ENCODE data around the gene MSLN. TPM values are rescaled to one million over a fixed set of nuclear protein-coding genes. Genes with fewer than 3 reads are reported as not detected.

Gene MSLN
- total and polyA plus RNA-seq, 4 experiments from 2014 or later: not detected

DNA sequence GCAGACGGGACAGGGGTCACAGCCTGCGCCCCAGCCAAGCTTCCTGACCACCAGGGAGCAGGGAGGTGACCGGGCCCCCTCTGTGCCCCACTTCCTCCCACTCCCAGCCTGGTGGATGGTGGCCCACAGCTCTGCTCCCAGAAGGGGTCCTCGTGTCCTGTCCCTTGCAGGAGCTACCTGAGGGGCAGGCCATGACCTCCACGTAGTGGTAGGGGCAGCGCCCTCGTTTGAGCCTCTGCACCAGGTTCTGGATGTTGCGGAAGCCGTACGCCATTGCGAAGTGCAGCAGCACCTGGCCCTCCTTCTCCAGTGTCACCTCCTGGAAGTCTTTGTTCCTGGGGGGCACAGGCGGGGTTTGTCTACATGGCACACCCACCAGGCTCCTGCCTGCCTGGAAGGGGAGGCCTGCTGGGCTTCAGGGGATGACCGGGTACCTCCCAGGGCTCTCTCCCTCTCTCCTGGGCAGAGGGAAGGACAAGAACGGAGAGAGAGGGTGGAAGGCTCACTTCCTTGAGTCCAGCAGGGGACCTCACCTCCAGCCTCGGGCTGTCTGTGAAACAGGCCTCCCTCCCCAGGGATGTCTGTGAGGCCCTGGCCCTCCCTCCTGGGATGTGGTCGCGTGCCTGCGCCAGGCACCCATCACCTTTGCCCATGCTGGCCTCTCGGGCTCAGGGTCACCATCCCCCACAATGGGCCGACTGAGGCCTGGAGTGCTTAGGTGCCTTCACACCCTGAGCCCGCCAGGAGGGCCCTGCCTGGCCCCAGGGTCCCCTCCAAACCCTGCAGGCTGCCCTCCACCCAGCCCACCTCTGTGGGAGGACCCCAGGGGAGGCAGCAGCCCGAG is 29.6 kb upstream of the MSLN start:
- H3K36me3 ChIP-seq (ENCODE audit: insufficient read depth, low read length): peaks cover 24% of the 10 kb centered on the region

DNA sequence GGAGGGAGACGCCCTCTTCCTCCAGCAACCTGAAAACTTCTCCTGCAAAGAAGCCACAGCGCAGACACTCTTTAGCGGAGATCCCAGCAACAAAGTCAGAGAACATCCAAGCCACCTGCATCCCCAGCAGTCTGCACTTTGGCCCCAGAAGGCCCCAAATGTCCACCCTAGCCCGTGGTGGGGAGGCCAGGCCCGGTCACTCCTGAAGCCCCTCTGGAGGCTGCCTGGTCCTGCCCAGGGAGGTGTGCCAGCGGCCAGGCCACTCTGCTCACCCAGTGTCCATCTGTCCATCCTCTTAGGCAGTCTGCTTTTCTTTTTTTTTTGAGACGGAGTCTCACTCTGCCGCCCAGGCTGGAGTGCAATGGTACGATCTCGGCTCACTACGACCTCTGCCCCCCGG is 28.2 kb upstream of the MSLN start:
- H3K9me3 ChIP-seq (ENCODE audit: control insufficient read depth in 1 of 2, low read length in 2 of 2): no peaks in the 10 kb centered on the region
- Mint-ChIP-seq H3K27me3 (no peaks in the 10 kb centered on the region), H3K9me3 (no peaks in the 10 kb centered on the region), H3K27ac (no peak overlapping the region), H3K4me1 (peaks cover 0 to 4% (median 0%) of the 10 kb centered on the region in 4 donors), H3K36me3 (peaks cover under 1 to 15% of the 10 kb centered on the region in 2 donors), H3K4me3 (no peak overlapping the region)
- H3K27ac ChIP-seq (ENCODE audit: low read depth, low read length): no peak overlapping the region
- peaks cover 37% of the 10 kb centered on the region for H3K36me3 ChIP-seq (ENCODE audit: insufficient read depth, low read length)
- no peaks in the 10 kb centered on the region for H3K27me3 ChIP-seq (ENCODE audit: insufficient read depth, low read length)
- peaks cover 4% of the 10 kb centered on the region for H3K4me1 ChIP-seq (ENCODE audit: insufficient read depth, low read length)
- POLR2A ChIA-PET (ENCODE audit: partially characterized antibody): interaction anchor here (5.8 kb wide), 1 partner anchor 12 kb away, joined by 32 read pairs; the partner anchor contains the start of gene ANTKMT
- no peak overlapping the region for H3K4me3 ChIP-seq (ENCODE audit: low read length in 2 of 2)
- CTCF ChIA-PET (ENCODE audit: partially characterized antibody): interaction anchor here (1.3 to 2.4 kb wide), 5 partner anchors 10 to 64 kb away, joined by 3 to 14 read pairs (median 4); partner anchors contain the start of genes ANTKMT and RHOT2
- intact Hi-C loops (cut with micrococcal nuclease): no loop called here
- no peak for DNase-seq

More for the DNA sequence above, 29.6 kb upstream of the MSLN start:
- intact Hi-C loops (cut with micrococcal nuclease): no loop called here
- Mint-ChIP-seq H3K4me3 (no peak overlapping the region), H3K27me3 (no peaks in the 10 kb centered on the region), H3K4me1 (peaks cover 0 to 4% (median 0%) of the 10 kb centered on the region in 4 donors), H3K9me3 (no peaks in the 10 kb centered on the region), H3K36me3 (peaks cover 0 to 13% of the 10 kb centered on the region in 2 donors), H3K27ac (no peak overlapping the region)
- Histone ChIP-seq H3K9me3 (ENCODE audit: control insufficient read depth in 1 of 2, low read length in 2 of 2) (no peaks in the 10 kb centered on the region), H3K27ac (ENCODE audit: low read depth, low read length) (no peak overlapping the region), H3K27me3 (ENCODE audit: insufficient read depth, low read length) (no peaks in the 10 kb centered on the region), H3K4me1 (ENCODE audit: insufficient read depth, low read length) (peaks cover 11% of the 10 kb centered on the region), H3K4me3 (ENCODE audit: low read length in 2 of 2) (no peak overlapping the region)
- DNase-seq: no peak
- ChIA-PET POLR2A (ENCODE audit: partially characterized antibody) (interaction anchor here (5.8 to 12.9 kb wide), 2 partner anchors 10 to 38 kb away, joined by 32 to 166 read pairs; partner anchors contain the start of genes ANTKMT and WDR24), CTCF (ENCODE audit: partially characterized antibody) (interaction anchor here (1.2 to 2.4 kb wide), 4 partner anchors 9 to 19 kb away, joined by 3 to 14 read pairs (median 4); partner anchors contain the start of genes ANTKMT and METRN)

DNA sequence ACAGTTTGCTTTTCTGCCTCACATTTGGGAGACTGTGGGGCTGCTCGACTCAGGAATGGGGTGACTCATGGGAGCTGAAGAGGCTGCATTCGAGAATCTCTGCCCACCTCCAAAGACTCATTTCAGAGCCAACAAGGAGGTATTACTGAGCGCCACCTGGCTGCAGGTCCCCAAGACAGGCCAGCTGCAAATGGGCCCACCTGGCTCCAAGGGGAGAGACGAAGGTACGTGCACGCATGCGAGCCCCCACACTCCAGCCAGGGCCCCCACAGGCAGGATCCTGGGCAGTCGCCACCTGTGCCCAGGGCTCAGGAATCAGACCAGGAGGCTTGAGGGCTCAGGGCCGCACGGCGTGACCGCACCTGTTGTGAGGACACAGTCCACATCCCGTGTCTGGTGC is 27.6 kb upstream of the MSLN start:
- Mint-ChIP-seq H3K36me3 (peaks cover 3 to 19% of the 10 kb centered on the region in 2 donors), H3K27me3 (no peaks in the 10 kb centered on the region), H3K9me3 (no peaks in the 10 kb centered on the region), H3K4me1 (peaks cover 0 to 4% (median 0%) of the 10 kb centered on the region in 4 donors), H3K4me3 (no peak overlapping the region), H3K27ac (no peak overlapping the region)
- ChIA-PET CTCF (ENCODE audit: partially characterized antibody) (interaction anchor here (0.7 to 2.4 kb wide), 6 partner anchors 11 to 65 kb away, joined by 3 to 14 read pairs (median 4); partner anchors contain the start of genes ANTKMT and RHOT2), POLR2A (ENCODE audit: partially characterized antibody) (interaction anchor here (5.8 kb wide), 1 partner anchor 12 kb away, joined by 32 read pairs; the partner anchor contains the start of gene ANTKMT)
- H3K36me3 ChIP-seq (ENCODE audit: insufficient read depth, low read length): peaks cover 38% of the 10 kb centered on the region
- intact Hi-C loops (cut with micrococcal nuclease): no loop called here
- no peaks in the 10 kb centered on the region for H3K9me3 ChIP-seq (ENCODE audit: control insufficient read depth in 1 of 2, low read length in 2 of 2)
- no peak overlapping the region for H3K27ac ChIP-seq (ENCODE audit: low read depth, low read length)
- no peak overlapping the region for H3K4me3 ChIP-seq (ENCODE audit: low read length in 2 of 2)
- DNase-seq: no peak
- no peaks in the 10 kb centered on the region for H3K27me3 ChIP-seq (ENCODE audit: insufficient read depth, low read length)
- no peaks in the 10 kb centered on the region for H3K4me1 ChIP-seq (ENCODE audit: insufficient read depth, low read length)

DNA sequence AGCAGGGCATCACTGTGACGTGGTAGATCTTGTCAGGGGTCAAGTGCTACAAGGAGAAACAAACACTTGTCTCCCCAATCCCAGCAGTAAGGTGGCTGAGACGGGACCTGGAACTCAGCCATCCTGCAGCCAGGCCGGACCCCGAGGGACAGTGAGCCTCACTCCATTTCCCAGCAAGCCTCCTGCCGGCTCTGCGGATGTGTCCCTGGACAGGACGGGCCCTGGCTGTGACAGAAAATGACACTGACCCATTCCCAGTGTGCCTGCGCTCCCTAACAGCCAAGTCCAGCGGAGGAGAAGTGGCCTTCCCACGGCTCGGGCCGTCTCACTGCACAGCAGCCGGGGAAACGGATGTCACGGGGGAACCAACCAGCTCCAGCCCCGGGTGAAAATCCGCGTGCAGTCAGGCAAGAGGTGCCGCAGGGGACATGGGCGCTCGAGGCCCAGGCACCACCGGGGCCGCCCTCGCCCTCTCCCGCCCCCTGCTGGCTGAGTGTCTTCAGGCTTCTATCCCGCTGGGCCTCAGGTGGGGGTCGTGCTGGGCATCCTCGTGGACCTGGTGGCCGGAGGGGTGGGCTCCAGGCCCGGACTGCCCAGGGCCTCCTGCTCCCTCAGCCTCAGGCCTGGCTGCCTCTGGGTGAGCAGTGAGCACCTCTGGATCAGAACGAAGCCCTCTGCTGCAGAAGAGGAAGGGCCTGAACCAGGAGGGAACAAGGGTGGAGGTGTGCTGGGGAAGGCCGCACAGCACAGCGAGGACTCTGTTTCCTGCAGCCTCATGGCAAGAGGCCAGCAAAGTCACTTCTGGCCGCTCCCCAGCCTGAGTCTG is 26.9 kb upstream of the MSLN start:
- Histone ChIP-seq H3K4me1 (ENCODE audit: insufficient read depth, low read length) (no peaks in the 10 kb centered on the region), H3K36me3 (ENCODE audit: insufficient read depth, low read length) (peaks cover 38% of the 10 kb centered on the region), H3K27me3 (ENCODE audit: insufficient read depth, low read length) (no peaks in the 10 kb centered on the region), H3K4me3 (ENCODE audit: low read length in 2 of 2) (no peak overlapping the region), H3K9me3 (ENCODE audit: control insufficient read depth in 1 of 2, low read length in 2 of 2) (no peaks in the 10 kb centered on the region), H3K27ac (ENCODE audit: low read depth, low read length) (no peak overlapping the region)
- H3K9me3 Mint-ChIP-seq: no peaks in the 10 kb centered on the region
- H3K27ac Mint-ChIP-seq: no peak overlapping the region
- peaks cover 3 to 21% of the 10 kb centered on the region in 2 donors for H3K36me3 Mint-ChIP-seq
- no peaks in the 10 kb centered on the region for H3K27me3 Mint-ChIP-seq
- no peak overlapping the region for H3K4me3 Mint-ChIP-seq
- H3K4me1 Mint-ChIP-seq: peaks cover 0 to 4% (median 0%) of the 10 kb centered on the region in 4 donors
- ChIA-PET POLR2A (ENCODE audit: partially characterized antibody) (interaction anchor here (5.8 kb wide), 1 partner anchor 13 kb away, joined by 32 read pairs; the partner anchor contains the start of gene ANTKMT), CTCF (ENCODE audit: partially characterized antibody) (interaction anchor here (0.7 to 2.4 kb wide), 5 partner anchors 11 to 65 kb away, joined by 3 to 14 read pairs (median 4); partner anchors contain the start of genes ANTKMT and RHOT2)
- intact Hi-C loops (cut with micrococcal nuclease): no loop called here
- DNase-seq: no peak

DNA sequence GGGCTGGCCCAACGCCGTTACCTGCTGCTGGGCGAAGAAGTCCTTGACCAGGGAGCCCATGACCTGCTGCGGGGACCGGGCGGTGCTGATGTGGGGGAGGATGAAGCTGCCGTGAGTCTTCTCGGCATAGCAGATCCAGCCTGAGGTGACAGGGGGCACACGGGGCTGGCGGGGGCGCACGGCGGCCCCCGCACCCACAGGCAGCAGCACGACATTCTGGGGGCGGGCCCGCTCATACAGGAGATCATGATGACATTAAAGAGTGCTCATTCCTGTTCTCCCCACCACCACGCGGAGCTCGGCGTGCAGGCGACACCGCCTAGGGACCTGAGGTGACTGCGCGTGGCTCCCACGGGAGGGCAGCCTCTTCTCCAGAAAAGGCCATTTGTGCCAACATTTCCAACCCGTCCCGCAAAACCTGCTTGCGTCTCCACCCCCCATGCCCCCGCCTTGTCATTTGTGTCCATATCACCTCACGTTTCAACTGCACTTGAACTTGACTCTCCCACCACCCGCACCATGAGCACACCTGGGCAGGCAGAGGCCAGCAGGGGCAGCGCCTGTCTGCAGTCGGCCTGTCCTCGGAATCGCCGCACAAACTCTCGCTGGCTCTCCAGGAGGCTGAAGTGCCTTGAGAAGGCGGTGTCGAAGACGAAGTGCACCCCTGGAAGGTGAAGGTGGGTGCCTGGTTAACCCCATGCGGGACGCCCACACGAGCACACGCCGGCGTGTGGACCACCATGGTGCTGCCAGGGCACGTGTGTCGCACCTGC is 26.1 kb upstream of the MSLN start:
- Histone ChIP-seq H3K4me1 (ENCODE audit: insufficient read depth, low read length) (no peaks in the 10 kb centered on the region), H3K27ac (ENCODE audit: low read depth, low read length) (no peak overlapping the region), H3K9me3 (ENCODE audit: control insufficient read depth in 1 of 2, low read length in 2 of 2) (no peaks in the 10 kb centered on the region), H3K27me3 (ENCODE audit: insufficient read depth, low read length) (no peaks in the 10 kb centered on the region), H3K4me3 (ENCODE audit: low read length in 2 of 2) (no peak overlapping the region), H3K36me3 (ENCODE audit: insufficient read depth, low read length) (peaks cover 38% of the 10 kb centered on the region)
- Mint-ChIP-seq H3K4me1 (peaks cover 0 to 7% (median 0%) of the 10 kb centered on the region in 4 donors), H3K36me3 (peaks cover 3 to 21% of the 10 kb centered on the region in 2 donors), H3K27me3 (no peaks in the 10 kb centered on the region), H3K4me3 (no peak overlapping the region), H3K27ac (no peak overlapping the region), H3K9me3 (no peaks in the 10 kb centered on the region)
- POLR2A ChIA-PET (ENCODE audit: partially characterized antibody): no interaction called here
- DNase-seq: no peak
- intact Hi-C loops (cut with micrococcal nuclease): no loop called here
- CTCF ChIA-PET (ENCODE audit: partially characterized antibody): interaction anchor here (2.0 kb wide), 1 partner anchor 10 kb away, joined by 5 read pairs; no protein-coding TSS in a partner anchor

DNA sequence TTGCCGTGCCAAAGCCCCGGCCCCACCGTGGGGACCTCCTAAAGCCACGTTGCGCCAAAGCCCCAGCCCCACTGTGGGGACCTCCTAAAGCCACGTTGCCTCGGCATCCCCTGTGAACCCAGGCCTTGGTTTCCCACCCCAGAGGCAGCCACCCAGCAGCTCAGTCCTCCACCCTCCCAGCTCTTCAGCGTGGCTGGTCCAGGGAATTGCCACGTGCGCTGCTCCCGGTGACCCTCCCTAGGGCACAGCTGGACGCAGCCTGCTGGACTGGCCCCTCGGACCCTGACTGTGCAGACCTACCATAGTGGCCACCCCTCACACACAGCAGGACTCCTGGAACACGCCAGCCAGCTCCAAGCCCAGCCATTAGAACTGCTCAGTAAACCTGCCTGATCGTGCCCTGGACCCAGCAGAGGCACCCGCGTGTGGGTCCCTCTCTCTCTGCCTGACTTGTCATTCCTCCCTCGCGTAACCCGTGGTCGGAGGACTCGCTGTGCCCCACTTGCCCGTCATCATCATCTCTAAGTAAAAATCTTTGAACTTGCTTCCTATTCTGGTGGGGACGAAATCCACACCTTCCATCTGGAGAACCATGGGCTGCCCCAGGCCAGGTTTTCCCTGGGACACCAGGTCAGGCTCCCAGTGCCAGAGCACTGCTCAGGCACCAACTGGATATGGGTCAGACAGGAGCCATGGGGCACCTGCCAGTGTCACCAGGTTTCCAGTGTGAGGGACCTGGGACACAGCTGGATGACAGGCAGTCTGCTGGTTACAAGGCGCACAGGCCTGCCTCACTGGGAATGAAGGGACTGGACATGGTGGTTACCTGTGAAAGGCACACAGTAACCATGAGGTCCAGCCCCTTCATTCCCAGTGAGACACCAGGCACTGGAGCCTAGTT is 25.3 kb upstream of the MSLN start:
- H3K27me3 ChIP-seq (ENCODE audit: insufficient read depth, low read length): no peaks in the 10 kb centered on the region
- Mint-ChIP-seq H3K36me3 (peaks cover 3 to 21% of the 10 kb centered on the region in 2 donors), H3K4me1 (peaks cover 0 to 15% (median 1%) of the 10 kb centered on the region in 4 donors), H3K9me3 (no peaks in the 10 kb centered on the region), H3K4me3 (no peak overlapping the region), H3K27ac (peak overlapping the region in 1 of 7 donors; percentile 50), H3K27me3 (no peaks in the 10 kb centered on the region)
- no peaks in the 10 kb centered on the region for H3K9me3 ChIP-seq (ENCODE audit: control insufficient read depth in 1 of 2, low read length in 2 of 2)
- DNase-seq: no peak
- peaks cover 38% of the 10 kb centered on the region for H3K36me3 ChIP-seq (ENCODE audit: insufficient read depth, low read length)
- no peak overlapping the region for H3K27ac ChIP-seq (ENCODE audit: low read depth, low read length)
- peaks cover 8% of the 10 kb centered on the region for H3K4me1 ChIP-seq (ENCODE audit: insufficient read depth, low read length)
- POLR2A ChIA-PET (ENCODE audit: partially characterized antibody): interaction anchor here (0.8 to 3.5 kb wide), 6 partner anchors 7 to 52 kb away, joined by 3 to 15 read pairs (median 4); partner anchors contain the start of genes CCDC78 and HAGHL
- intact Hi-C loops (cut with micrococcal nuclease): no loop called here
- CTCF ChIA-PET (ENCODE audit: partially characterized antibody): interaction anchor here (2.0 to 2.1 kb wide), 2 partner anchors 19 to 22 kb away, joined by 7 to 14 read pairs; no protein-coding TSS in a partner anchor
- no peak overlapping the region for H3K4me3 ChIP-seq (ENCODE audit: low read length in 2 of 2)

All from CD4-positive, alpha-beta memory T cell (primary cell).